ENCODE data around the gene BOLA1. TPM values are rescaled to one million over a fixed set of nuclear protein-coding genes. Genes with fewer than 3 reads are reported as not detected.
"Not testable (repeated sequence)": the region's sequence is repeated elsewhere in the genome, so short reads cannot be mapped to it uniquely, and the experiment has no call there.

BOLA1 gene
- 17.1 and 18.2 TPM in 2 replicates for total RNA-seq

GRCh38 chr1:149899460-149900284 is at the start of gene BOLA1:
Gene BOLA1, plus strand, starts transcription at chr1:149899568. Its CDS starts 492 bp downstream, at chr1:149900060.
- intact Hi-C loops (cut with micrococcal nuclease), result loop anchor here (1.0 to 5.0 kb wide), 9 partner anchors 11 to 370 kb away; partner anchors contain the start of genes APH1A, SF3B4 and VPS45

- intact Hi-C loops (cut with micrococcal nuclease), result no loop called here
Measured at GRCh38 chr1:149849947-149850360, 49.4 kb upstream of the BOLA1 start.

- intact Hi-C loops (cut with micrococcal nuclease), result not testable (repeated sequence)
Measured at GRCh38 chr1:149850732-149851345, 48.5 kb upstream of the BOLA1 start.

GRCh38 chr1:149851585-149852213 is 47.7 kb upstream of the BOLA1 start:
- intact Hi-C loops (cut with micrococcal nuclease), result not testable (repeated sequence)

- intact Hi-C loops (cut with micrococcal nuclease), result not testable (repeated sequence)
Measured at GRCh38 chr1:149852263-149852662, 47.1 kb upstream of the BOLA1 start.

GRCh38 chr1:149860271-149860670 is 39.1 kb upstream of the BOLA1 start:
- intact Hi-C loops (cut with micrococcal nuclease), result not testable (repeated sequence)

GRCh38 chr1:149860684-149861496 is 38.5 kb upstream of the BOLA1 start:
- intact Hi-C loops (cut with micrococcal nuclease), result not testable (repeated sequence)

GRCh38 chr1:149861497-149862054 is 37.8 kb upstream of the BOLA1 start:
- intact Hi-C loops (cut with micrococcal nuclease), result not testable (repeated sequence)

GRCh38 chr1:149866887-149867286 is 32.5 kb upstream of the BOLA1 start:
- intact Hi-C loops (cut with micrococcal nuclease), result not testable (repeated sequence)

GRCh38 chr1:149873060-149873459 is 26.3 kb upstream of the BOLA1 start:
- intact Hi-C loops (cut with micrococcal nuclease), result not testable (repeated sequence)

GRCh38 chr1:149877211-149877946 is 22.0 kb upstream of the BOLA1 start:
- intact Hi-C loops (cut with micrococcal nuclease), result no loop called here

- intact Hi-C loops (cut with micrococcal nuclease), result no loop called here
Measured at GRCh38 chr1:149879556-149879955, 19.8 kb upstream of the BOLA1 start.

- intact Hi-C loops (cut with micrococcal nuclease), result no loop called here
Measured at GRCh38 chr1:149881876-149882275, 17.5 kb upstream of the BOLA1 start.

- intact Hi-C loops (cut with micrococcal nuclease), result no loop called here
Measured at GRCh38 chr1:149883598-149884247, 15.6 kb upstream of the BOLA1 start.

- intact Hi-C loops (cut with micrococcal nuclease), result no loop called here
Measured at GRCh38 chr1:149884433-149885338, 14.7 kb upstream of the BOLA1 start.

- intact Hi-C loops (cut with micrococcal nuclease), result no loop called here
Measured at GRCh38 chr1:149885339-149886120, 13.8 kb upstream of the BOLA1 start.

- intact Hi-C loops (cut with micrococcal nuclease), result not testable (repeated sequence)
Measured at GRCh38 chr1:149886121-149886395, 13.3 kb upstream of the BOLA1 start.

Data from T-helper 1 cell treated with Interleukin-12 subunit alpha and Interleukin-12 subunit beta and Interleukin-4 antibody, amounts not matched to agents 30 ng/mL and 1 ng/mL, for 36 hours (primary cell).